ENCODE results near the gene TRAK1. TPM values are rescaled to one million over a fixed set of nuclear protein-coding genes. Genes with fewer than 3 reads are reported as not detected.

The TRAK1 gene
- total RNA-seq, 1 experiment from 2014 or later: 16.5 TPM

DNA sequence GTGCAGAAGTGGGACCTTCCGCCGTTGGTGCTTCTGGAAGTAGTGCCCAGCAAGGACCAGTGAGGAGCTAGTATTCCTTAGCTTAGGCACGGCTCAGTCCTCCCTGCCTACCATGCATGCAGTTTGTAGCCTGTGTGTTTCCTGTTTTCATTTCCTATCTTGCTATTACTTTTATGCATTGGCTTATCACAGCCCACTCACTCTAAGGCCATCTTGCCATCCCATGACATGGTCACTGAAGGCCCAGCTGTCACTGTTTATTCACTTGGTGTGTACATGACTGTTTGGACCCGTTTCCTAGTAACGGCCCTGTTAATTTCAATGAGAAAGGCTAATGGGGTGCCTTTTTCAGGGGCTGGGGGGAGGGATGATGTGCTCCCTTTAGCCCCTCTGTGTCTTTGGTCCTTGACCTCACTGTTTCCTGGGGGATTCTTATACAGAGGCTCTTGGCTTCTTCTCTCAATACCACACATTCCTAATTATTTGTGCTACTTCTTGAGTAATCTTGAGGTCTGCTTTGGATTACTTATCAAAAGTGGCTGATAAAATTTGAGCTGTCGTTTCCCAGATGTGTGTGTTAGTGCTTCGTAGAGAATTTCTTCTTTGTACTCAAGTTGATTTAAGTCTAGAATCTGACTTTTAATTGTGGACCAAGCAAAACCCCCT is 24.5 kb upstream of the TRAK1 start:
- DNase-seq (ENCODE audit: low read depth): peak; percentile 73

DNA sequence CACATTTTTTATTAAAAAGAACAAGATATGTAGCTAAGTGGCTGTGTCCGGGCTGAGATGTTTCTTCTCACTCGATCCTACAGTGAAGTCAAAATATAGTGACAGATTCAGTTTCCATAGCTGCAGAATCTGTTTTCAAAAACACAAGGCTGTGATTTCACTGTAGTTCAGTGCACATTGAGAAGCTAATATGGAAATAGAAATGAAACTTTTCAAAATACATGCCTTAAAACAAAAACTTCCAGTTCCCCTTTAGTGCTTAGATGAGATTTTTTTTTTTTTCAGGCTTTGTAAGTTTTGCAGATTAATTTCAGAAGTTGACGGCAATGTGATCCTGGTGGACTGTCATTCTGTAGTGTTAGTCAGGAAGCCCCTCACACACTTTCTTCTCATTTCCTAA is 23.8 kb upstream of the TRAK1 start:
- peak; percentile 64 for DNase-seq (ENCODE audit: low read depth)

DNA sequence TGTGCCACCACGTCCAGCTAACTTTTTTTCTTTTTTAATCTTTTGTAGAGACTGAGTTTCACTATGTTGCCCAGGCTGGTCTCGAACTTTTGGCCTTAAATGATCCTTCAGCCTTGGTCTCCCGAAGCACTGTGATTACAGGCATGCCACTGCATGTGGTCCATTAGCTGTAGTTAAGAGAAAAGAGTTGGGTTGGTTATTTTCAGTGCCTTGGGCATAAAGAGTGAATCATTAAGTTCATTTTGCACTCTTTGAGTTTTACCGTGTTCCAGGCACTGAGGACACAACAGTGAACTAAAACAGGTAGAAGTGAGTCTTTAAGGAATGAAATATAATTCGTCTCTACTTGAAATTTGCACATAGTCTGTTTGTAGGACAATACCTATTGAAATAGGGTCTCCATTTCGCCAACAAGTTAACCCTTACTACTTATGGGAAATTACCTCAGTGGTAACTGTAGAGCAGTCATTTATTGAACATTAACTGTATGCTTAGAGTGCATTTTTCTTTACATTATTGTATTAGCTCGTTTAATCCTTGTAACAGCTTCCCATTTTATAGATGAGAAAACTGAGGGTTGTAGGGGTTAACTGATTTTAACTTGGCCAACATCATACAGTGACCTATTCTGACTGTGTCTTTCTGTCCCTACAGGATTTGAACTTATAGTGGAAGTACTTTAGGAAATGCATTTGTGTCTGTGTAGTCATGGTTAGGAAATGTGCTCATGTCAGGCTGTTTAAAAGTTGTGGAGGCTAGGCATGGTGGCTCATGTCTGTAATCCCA is 22.7 kb upstream of the TRAK1 start:
- no peak for DNase-seq (ENCODE audit: low read depth)

DNA sequence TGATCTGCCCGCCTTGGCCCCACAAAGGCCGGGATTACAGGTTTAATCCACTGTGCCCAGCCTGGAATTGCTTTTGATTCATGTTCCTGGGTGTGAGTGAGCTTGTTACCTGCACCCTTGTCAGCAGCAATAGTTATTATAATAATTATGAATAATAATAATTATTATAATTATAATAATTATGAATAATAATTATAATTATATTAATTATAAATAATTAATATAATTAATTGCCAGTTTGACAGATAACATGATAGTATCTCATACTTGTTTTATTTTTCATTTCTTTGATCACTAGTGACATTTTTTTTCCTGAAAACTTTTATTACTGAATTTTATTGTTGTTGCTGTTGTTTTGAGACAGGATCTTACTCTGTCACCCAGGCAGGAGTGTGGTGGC is 21.1 kb upstream of the TRAK1 start:
- DNase-seq (ENCODE audit: low read depth): no peak

DNA sequence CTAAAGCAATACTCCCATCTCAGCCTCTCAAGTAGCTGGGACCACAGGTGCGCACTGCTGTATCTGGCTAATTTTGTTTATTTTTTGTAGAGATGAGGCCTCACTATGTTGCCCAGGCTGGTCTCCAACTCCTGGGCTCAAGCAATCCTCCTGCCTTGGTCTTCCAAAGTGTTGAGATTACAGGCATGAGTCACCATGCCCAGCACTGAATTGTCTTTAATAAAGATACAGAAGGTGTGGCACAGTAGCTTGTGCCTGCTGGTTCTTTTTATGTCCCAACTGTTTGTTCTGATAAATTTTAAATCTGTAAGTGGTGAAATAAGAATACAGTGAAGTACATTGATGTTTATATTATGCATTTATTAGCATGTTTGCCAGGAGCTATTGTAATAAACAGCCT is 20.6 kb upstream of the TRAK1 start:
- DNase-seq (ENCODE audit: low read depth): no peak

DNA sequence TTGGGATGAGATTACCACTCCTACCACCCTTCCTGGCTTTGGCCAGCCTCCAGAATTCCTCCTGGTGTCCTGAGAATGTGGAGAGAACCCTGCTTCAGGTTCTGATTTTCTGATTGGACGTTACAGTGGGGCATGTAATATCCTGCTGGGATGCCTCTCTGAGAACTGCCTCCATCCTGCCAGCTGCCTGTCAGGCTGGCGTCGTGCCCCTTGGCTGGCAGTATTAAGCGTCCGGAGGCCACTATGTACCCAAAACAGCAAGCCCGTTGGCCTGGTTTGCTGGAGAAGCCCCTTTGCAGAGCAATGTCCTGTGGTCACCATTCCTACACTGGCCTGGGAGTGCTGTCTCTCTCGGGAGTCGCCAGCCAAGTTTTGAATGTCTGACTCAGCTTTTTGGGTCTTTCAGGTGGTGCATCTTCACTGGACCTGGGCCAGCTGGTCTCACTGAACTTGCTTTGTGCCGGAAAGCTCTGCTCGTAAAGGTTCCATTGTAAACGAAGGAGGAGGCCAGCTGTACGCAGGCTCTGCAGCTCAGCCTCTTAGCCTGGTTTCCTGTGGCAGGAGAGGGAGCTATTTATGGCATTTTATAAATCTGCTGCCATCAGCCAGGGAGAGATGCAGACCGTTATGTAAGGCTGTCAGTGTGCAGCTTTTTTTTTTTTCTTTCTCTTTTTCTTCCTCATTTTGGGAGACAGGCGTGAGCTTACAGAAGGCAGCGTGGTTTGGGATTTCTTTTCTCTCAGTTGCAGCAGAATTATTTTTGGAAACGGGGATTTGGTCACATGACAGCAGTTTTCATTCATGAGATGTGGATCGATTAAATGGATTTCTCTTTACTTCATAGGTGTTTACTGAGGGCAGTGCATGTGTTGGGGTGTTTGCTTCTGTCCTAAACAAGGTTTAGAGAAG is 19.0 kb upstream of the TRAK1 start:
- peak; percentile 95 for DNase-seq (ENCODE audit: low read depth)

DNA sequence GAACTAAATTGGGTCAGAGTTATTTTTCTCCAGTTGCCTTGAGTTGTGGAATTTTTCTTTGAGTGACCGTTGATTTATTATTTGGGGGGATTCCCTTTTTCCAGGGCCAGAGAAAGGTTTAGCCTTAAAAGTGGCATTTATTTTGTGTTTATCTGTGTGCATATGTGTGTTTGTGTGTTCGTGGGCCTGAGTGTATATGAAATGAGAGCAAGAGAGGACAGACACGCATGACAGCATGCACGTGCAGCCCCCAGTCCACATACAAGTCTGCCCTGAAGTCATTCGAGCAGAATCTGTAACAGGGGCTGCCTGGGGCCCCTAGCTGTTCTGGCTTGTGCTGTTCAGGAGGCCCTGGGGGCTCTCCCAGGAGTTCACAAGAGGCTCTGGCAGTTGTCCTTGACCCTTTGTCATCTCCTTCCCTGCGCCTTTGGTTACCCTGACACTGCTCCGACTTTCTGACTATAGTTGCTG is 18.3 kb upstream of the TRAK1 start:
- DNase-seq (ENCODE audit: low read depth): no peak

DNA sequence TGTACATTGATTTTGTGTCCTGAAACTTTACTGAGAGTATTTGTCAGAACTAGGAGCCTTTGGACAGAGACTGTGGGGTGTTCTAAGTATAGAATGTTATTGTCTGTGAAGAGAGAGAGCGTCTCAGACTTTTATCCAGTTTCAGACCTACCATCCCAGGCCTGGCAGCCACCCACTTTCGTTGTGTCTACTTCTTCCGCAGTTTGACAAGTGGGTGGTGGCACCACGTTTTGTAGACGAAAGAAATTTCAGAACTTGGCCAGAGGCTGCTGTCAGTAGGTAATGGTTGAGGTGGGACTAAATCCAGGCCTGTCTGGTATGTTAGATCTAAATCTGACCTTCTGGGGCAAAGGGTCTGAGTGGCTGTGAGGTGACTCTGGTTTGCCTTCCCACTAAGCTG is 13.4 kb upstream of the TRAK1 start:
- DNase-seq (ENCODE audit: low read depth): no peak

DNA sequence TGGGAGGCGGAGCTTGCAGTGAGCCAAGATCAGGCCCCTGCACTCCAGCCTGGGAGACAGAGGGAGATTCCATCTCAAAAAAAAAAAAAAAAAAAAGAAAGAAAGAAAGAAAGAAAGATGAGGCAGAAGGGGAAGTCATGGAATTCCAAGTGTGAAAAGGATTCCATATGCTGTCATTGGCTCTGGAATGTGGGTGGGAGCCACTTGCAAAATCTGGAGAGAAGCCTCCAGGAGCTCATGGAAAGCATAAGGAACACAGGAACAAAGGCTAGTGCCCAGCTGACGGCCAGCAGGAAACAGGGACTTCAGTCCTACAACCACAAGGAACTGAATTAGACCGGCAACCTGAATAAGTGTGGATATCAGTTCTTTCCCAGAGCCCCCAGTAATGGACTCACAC is 12.5 kb upstream of the TRAK1 start:
- peak; percentile 48 for DNase-seq (ENCODE audit: low read depth)

DNA sequence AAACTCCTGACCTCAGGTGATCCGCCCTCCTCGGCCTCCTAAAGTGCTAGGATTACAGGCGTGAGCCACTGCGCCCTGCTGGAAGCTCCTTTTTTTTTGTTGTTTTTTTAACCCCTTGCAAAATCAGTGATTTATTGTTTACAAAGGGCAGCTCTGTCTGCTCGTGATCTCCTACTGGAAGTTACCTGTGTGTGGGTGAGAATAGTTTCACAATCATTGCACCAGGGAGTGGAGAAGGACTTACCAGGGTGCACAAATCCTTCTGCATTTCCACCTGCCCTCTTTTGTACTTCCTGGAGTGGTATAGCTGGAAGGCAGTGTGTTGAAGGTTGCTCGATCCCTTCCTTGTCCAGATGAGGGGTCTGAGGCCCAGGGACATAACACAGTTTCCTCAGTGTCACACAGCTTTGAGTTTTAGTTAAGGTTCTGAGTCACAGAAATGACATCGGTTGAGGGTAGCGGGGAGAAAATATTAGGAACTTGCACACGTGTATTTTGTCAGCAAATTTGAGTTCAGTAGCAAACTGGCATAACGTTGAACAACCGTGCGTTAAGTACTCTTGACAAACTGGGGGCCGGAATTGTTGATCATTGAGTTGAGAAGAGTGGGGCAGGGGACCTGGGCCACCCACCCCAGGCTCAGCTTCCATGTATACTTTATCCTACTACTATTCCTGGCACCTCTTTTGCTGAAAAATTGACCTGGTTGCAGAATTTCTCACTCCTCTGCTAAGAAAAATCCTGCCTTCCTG is 11.3 kb upstream of the TRAK1 start:
- DNase-seq (ENCODE audit: low read depth): no peak

DNA sequence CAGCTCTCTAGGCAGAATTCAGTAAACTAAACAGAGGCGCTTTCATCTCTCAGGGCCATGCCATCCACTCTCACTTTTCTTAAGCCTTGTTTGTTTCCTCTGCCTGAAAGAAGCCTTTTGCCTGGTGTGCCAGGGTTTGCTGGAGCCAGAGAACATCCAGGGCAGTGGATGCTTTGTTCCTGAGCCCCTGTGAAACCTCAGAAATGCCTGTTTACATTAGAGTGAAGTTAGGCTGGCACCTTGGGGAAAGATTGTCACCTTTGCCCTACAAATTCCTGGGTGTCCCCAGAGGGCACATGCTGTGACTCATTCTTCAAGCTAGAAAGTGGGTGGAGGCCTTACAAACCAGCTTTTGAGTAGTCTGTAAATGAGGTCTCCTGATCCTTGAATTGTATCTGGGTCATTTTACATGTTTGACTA is 10.7 kb upstream of the TRAK1 start:
- peak; percentile 92 for DNase-seq (ENCODE audit: low read depth)

DNA sequence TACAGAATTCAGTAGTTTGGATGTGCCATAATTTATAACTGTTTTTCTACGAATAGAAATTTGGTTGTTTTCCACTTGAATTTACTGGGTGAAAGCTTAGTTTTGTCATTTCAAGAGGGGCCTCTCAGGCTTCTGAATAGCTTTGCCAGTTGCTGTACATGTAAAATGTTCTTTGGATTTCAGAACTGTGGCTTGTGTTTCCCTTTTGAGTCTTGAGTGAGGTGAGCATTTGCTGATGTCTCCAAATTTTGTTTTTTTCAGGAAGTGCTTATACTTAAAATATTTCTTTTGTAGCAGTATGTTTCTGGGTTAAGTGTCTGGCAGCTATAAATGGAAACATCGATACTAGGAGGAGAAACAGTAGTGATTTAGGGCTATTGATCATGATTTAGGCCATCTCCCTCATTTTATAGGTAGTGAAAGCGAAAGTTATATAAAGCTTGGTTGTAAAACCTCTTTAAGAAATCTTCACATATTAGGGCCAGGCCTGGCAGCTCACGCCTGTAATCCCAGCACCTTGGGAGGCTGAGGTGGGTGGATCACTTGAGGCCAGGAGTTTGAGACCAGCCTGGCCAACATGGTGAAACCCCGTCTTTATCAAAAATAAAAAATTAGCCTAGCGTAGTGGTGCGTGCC is 9.2 kb upstream of the TRAK1 start:
- DNase-seq (ENCODE audit: low read depth): no peak

DNA sequence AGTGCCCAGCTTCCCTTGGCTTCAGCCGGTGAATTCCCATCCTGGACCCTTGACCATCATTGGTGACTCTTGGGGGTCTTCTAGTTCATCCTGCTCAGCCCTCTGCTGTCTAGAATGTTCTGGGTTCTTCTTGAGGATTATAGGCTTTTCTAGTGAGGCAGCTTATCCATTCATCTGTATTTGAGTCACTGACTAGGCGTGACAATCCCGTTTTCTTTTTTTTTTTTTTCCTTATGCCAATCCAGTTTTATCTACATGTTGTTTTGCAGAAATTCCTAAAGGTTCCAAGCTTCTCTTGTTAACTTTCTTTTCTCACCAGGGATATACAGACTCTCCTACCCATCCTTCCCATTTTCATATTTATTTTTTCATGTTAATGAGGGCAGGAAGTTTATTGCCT is 6.6 kb upstream of the TRAK1 start:
- no peak for DNase-seq (ENCODE audit: low read depth)

DNA sequence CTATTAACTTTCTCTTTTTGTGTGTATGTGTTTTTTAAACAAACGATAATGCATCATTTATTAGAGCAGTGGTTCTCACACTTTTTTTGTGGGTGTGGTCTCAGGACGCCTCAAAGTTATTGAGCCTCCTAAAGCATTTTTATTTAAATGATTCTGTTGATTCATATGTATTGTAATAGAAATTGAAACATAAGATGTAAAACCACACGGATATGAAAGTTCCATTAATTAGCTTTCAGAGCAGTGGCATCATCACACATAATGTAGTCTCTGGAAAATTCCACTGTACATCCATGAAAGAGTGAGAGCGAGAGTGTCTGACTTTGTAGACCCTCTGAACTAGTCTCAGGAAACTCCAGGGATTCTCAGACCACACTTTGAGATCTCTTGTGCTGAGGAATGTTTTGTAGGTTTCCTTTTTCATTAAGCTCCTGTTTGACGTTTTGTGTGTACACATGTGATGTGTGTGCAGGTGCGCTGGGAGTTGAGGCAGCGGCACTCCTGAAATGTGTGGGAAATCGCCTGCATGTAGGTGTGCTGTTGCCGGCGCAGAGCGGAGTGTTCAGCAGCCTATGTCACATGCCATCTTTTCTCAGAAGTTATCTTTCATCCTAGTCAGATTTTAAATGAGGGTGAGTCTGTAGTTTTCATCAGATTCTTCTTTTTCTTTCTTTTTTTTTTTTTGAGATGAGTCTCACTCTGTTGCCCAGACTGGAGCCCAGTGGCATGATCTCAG is 5.3 kb upstream of the TRAK1 start:
- DNase-seq (ENCODE audit: low read depth): no peak

DNA sequence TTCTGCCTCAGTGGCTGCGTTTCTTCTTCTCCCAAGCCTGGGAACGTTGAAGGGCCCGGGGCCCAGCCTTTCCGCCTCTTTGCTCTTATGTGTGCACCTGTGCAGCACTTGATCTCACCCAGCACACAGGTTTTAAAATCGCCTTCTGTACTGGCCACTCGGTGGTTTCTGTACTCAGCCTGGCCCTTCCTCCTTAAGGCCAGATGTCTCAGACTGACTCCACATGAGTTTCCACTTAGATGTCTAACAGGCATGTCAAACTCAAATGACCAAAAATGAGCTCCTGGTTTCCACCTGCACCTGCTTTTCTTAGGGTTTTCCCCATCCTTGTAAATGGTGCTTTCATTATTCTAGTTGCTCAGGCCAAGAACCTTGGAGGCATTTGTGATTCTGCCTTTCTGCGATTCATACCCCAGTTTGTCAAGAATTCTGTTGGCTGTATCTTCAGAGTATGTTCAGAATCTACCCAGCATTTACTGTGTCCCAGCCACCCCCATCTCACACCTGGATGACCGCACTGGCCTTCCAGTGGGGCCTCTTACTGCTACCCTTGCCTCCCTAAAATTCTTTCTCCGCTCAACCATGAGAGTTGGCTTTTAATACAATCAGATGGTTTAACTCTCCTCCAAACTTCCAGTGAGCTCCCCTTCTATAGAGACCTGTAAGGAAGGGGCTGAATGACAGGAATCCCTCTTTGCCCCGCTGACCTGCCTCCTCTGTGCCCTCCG is 2.2 kb upstream of the TRAK1 start:
- no peak for DNase-seq (ENCODE audit: low read depth)

DNA sequence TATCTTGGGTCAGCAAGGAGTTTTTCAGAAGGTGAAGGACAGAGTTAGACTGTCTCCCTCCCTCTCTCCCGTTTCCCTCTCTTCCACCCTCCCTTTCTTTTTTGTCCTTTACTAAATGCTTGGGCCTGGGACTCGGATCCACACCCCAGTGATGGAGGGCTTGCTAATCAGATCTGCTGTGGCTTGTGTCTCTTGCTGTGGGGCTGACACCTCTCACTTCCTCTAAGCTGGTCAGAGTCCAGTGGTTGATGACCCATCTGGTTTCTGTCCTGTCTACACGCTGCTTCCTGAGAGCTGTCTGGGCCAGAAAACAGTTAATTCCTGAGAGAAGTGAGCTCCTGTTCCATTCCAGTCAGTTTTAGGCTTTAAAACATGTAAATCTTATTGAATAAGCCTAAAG is 849 bp downstream of the TRAK1 start:
- DNase-seq (ENCODE audit: low read depth): no peak

DNA sequence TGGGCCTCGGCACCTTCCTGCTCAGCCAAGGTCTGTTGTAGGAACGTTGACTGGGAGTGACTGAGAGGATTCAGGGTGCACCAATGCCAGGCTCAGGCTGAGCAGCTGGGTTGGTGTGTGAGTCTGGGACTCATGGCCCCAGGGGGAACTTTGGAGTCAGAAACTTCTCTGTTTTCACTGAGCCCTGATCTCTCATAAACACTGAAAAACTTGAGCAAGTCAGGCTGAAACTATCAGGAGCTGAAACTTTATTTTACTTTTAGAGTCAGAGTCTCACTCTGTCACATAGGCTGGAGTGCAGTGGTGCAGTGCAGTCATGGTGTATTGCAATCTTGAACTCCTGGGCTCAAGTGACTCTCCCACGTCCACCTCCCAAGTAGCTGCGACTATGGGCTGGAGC is 3.0 kb downstream of the TRAK1 start:
- DNase-seq (ENCODE audit: low read depth): no peak

DNA sequence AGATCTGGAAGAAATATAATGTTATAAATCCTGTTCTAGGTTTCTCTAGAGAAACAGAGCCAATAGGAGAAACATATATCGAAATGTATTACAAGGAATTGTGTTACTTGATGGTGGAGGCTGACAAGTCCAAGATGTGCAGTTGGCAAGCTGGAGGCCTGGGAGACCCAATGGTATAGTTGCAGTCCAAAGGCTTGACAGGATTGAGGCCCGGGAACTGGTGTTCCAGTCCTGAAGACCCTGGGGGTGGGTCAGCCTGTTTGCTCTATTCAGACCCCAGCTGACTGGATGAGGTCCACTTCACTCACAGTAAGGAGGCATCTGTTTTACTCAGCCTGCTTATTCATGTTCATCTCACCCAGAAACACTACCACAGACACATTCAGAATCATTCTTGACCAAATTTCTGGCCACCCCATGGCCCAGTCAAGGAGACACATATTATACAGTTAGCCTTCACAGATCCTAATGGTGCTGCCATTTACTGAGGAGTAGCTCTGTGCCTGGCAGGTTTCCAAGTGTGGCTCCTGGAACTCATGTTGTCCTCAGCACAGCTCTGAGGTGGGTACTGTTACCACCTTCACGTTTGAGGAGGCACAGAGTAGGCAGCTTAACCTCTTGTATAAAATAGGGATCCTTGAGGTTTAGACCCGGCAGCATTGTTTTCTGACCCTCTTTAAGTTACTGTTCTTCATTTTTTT is 3.7 kb downstream of the TRAK1 start:
- no peak for DNase-seq (ENCODE audit: low read depth)

DNA sequence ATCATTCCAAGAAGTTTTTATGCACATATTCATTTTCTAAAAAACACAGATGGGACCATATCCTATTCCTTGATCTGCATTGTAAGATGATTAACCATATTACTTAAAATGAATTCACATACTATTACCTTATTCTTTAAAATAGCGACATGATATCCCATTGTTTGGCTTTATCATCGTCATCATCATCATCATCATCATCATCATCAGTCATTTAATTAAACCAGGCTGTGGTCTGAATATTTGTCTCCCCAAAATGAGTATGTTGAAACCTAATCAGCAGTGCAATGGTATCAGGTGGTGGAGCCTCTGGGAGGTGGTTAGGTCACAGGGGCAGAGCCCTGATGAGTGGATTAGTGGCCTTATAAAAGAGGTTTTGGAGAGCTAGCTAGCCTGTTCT is 4.4 kb downstream of the TRAK1 start:
- DNase-seq (ENCODE audit: low read depth): no peak

All from RPMI7951 (cell line).